HG03097 (cell line): Measurements from ENCODE around the gene UBE2H.
"Not testable (repeated sequence)": the region's sequence is repeated elsewhere in the genome, so short reads cannot be mapped to it uniquely, and the experiment has no call there.

ENCODE experiments used
- ATAC-seq: cut with Tn5 transposase; IDR thresholded peaks from one replicate; pipeline ENCODE4 v1.9.1; 2021; ENCODE audit not compliant: unreplicated experiment, low FRiP score

UBE2H gene

GRCh38 chr7:129911790-129912189, 41.0 kb downstream of the UBE2H start:
- no peak for ATAC-seq

- no peak for ATAC-seq
Measured at GRCh38 chr7:129909669-129910068, 43.1 kb downstream of the UBE2H start.

- ATAC-seq: no peak
Measured at GRCh38 chr7:129908181-129908580, 44.6 kb downstream of the UBE2H start.

- no peak for ATAC-seq
Measured at GRCh38 chr7:129907122-129907736, 45.5 kb downstream of the UBE2H start.

- ATAC-seq: no peak
Measured at GRCh38 chr7:129906700-129907099, 46.1 kb downstream of the UBE2H start.

- ATAC-seq: no peak
Measured at GRCh38 chr7:129903935-129904334, 48.8 kb downstream of the UBE2H start.

GRCh38 chr7:129902788-129903422, 49.9 kb downstream of the UBE2H start:
- ATAC-seq: no peak

- no peak for ATAC-seq
Measured at GRCh38 chr7:129898502-129899160, 54.1 kb downstream of the UBE2H start.

GRCh38 chr7:129898007-129898406, 54.8 kb downstream of the UBE2H start:
- ATAC-seq: no peak

GRCh38 chr7:129896568-129897382, 56.0 kb downstream of the UBE2H start:
- no peak for ATAC-seq

GRCh38 chr7:129894184-129894583, 58.6 kb downstream of the UBE2H start:
- not testable (repeated sequence) for ATAC-seq

GRCh38 chr7:129890090-129890489, 62.7 kb downstream of the UBE2H start:
- no peak for ATAC-seq

- no peak for ATAC-seq
Measured at GRCh38 chr7:129889133-129889844, 63.5 kb downstream of the UBE2H start.

- ATAC-seq: no peak
Measured at GRCh38 chr7:129887865-129888264, 64.9 kb downstream of the UBE2H start.

- no peak for ATAC-seq
Measured at GRCh38 chr7:129886818-129887186, 66.0 kb downstream of the UBE2H start.

- no peak for ATAC-seq
Measured at GRCh38 chr7:129886167-129886817, 66.5 kb downstream of the UBE2H start.

- no peak for ATAC-seq
Measured at GRCh38 chr7:129884495-129884894, 68.3 kb downstream of the UBE2H start.

GRCh38 chr7:129883151-129883550, 69.6 kb downstream of the UBE2H start:
- ATAC-seq: no peak

- ATAC-seq: no peak
Measured at GRCh38 chr7:129882531-129882930, 70.2 kb downstream of the UBE2H start.

GRCh38 chr7:129877146-129877792, 75.5 kb downstream of the UBE2H start:
- no peak for ATAC-seq
